OCI-LY1 (cell line): ENCODE data around the gene ANKRD24.

Experiments used
- CTCF ChIP-seq: fragments of 200-600 bp; sonication (generic), shearing (Covaris generic); IDR thresholded peaks from 2 replicates; pipeline ENCODE4 v1.5.1; 2017; ENCODE audit warnings: mild to moderate bottlenecking, antibody characterized with exemption, low read length, moderate library complexity, mixed read lengths
- EZH2 ChIP-seq: fragments of 200-600 bp; sonication (generic), shearing (Covaris generic); IDR thresholded peaks from 2 replicates; pipeline ENCODE4 v1.8.0; 2017; ENCODE audit warnings: borderline replicate concordance, mixed run types, mild to moderate bottlenecking, antibody characterized with exemption, low read length, moderate library complexity, mixed read lengths

- no peak for TF ChIP-seq CTCF
- TF ChIP-seq EZH2, result no peak
These were observed 18.2 kb upstream of the ANKRD24 start for GRCh38 chr19:4164262-4164661.
